ENCODE data around the gene DHPS.
A peak's percentile ranks its signal among the peaks of the same experiment; 100 is the strongest.
"Not testable (repeated sequence)": the region's sequence is repeated elsewhere in the genome, so short reads cannot be mapped to it uniquely, and the experiment has no call there.

Gene DHPS

GRCh38 chr19:12649941-12650340, 31.7 kb downstream of the DHPS start:
- TF ChIP-seq CTCF (IDR thresholded peaks at IDR 0.05): no peak
- H2AFZ ChIP-seq: no peak overlapping the region
- H3K9ac ChIP-seq: no peak overlapping the region
- no peak overlapping the region for H3K4me3 ChIP-seq (ENCODE audit: low read depth, low read length)
- no peaks in the 10 kb centered on the region for H3K36me3 ChIP-seq (ENCODE audit: control insufficient read depth, insufficient read depth, low read length)
- H3K9me3 ChIP-seq (ENCODE audit: control insufficient read depth, low read length): no peaks in the 10 kb centered on the region
- no peaks in the 10 kb centered on the region for H3K79me2 ChIP-seq
- no peak overlapping the region for H3K4me2 ChIP-seq (ENCODE audit: low read length)
- no peak overlapping the region for H3K27ac ChIP-seq
- H3K27me3 ChIP-seq (ENCODE audit: control insufficient read depth, insufficient read depth, low read length): no peaks in the 10 kb centered on the region
- H3K4me1 ChIP-seq: peaks cover 6% of the 10 kb centered on the region

DNA sequence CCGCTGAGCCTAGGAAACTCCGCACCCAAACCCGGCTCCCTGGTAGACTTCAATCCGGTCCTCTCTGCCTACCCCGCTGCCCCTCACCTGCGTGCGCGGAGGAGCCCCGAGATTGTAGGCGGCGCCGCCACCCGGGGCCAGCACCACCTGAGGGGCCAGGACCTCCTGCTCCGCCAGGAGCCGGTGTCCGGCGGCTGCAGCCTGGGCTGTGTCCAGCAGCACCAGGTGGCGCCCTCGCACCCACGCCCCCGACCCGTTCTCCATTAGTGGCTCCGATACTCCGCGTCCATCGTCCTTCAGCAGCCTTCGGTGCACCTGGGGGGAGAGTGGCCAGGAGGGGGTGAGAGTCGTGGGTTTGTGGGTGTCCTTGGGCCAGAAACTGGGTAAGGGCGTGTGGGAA, 33.6 kb downstream of the DHPS start:
- peak; percentile 31 for TF ChIP-seq CTCF (IDR thresholded peaks at IDR 0.05)
- H3K36me3 ChIP-seq (ENCODE audit: control insufficient read depth, insufficient read depth, low read length): no peaks in the 10 kb centered on the region
- peaks cover 6% of the 10 kb centered on the region for H3K4me1 ChIP-seq
- H2AFZ ChIP-seq: peak overlapping the region; percentile 82
- H3K27ac ChIP-seq: no peak overlapping the region
- peak overlapping the region; percentile 8 for H3K4me3 ChIP-seq (ENCODE audit: low read depth, low read length)
- peak overlapping the region; percentile 55 for H3K4me2 ChIP-seq (ENCODE audit: low read length)
- H3K9ac ChIP-seq: no peak overlapping the region
- no peaks in the 10 kb centered on the region for H3K79me2 ChIP-seq
- no peaks in the 10 kb centered on the region for H3K27me3 ChIP-seq (ENCODE audit: control insufficient read depth, insufficient read depth, low read length)
- no peaks in the 10 kb centered on the region for H3K9me3 ChIP-seq (ENCODE audit: control insufficient read depth, low read length)

- Histone ChIP-seq H3K27ac (peak overlapping the region; percentile 19), H3K27me3 (ENCODE audit: control insufficient read depth, insufficient read depth, low read length) (no peaks in the 10 kb centered on the region), H3K36me3 (ENCODE audit: control insufficient read depth, insufficient read depth, low read length) (no peaks in the 10 kb centered on the region), H3K4me2 (ENCODE audit: low read length) (peak overlapping the region; percentile 55), H3K79me2 (no peaks in the 10 kb centered on the region), H3K9ac (no peak overlapping the region), H2AFZ (peak overlapping the region; percentile 82), H3K4me1 (peaks cover 6% of the 10 kb centered on the region), H3K9me3 (ENCODE audit: control insufficient read depth, low read length) (no peaks in the 10 kb centered on the region), H3K4me3 (ENCODE audit: low read depth, low read length) (peak overlapping the region; percentile 8)
- TF ChIP-seq CTCF (IDR thresholded peaks at IDR 0.05): no peak
These were observed 34.1 kb downstream of the DHPS start for GRCh38 chr19:12647490-12648071.

DNA sequence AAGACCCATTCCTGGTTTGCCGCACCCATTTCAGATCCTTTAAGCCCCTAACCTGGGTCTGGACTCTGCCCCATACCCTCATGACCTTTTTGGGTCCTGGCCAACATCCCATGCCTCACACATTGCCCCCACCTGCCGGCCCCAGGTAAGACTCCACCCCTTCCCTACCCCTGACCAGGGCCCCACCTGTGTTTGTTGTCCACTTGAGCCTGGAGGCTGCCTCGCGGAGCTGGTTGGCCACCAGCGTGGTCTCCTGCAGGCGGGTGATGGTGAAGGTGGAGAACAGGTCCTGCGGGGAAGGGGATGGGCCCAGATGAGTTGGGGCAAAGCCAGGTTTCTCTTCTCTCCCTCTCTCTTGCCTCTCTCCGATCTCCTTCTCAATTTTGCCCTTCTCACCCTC, 34.6 kb downstream of the DHPS start:
- H3K4me2 ChIP-seq (ENCODE audit: low read length): no peak overlapping the region
- no peak overlapping the region for H3K9ac ChIP-seq
- no peaks in the 10 kb centered on the region for H3K9me3 ChIP-seq (ENCODE audit: control insufficient read depth, low read length)
- no peaks in the 10 kb centered on the region for H3K27me3 ChIP-seq (ENCODE audit: control insufficient read depth, insufficient read depth, low read length)
- H2AFZ ChIP-seq: peak overlapping the region; percentile 82
- TF ChIP-seq CTCF (IDR thresholded peaks at IDR 0.05): no peak
- peak overlapping the region; percentile 19 for H3K27ac ChIP-seq
- H3K36me3 ChIP-seq (ENCODE audit: control insufficient read depth, insufficient read depth, low read length): no peaks in the 10 kb centered on the region
- H3K4me1 ChIP-seq: peaks cover 6% of the 10 kb centered on the region
- H3K4me3 ChIP-seq (ENCODE audit: low read depth, low read length): peak overlapping the region; percentile 8
- H3K79me2 ChIP-seq: no peaks in the 10 kb centered on the region

DNA sequence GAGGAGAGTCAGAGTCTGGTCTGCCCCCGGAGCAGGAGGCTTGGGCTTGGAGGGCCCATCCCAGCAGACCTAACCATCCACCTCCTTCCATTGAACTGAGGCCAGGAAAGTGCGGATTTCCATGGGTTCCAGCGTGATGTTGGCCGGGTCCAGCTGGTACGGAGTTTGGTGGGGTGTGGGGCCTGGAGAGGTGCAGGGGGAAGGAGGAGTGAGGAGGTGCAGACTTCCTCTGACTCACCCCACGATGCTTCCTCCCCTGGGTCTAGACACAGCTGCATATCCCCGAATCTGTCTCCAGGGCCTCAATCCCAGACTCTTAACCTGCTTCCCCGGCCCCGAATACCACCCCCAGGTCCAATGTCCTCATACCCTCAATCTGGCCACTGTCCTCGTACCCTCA, 35.1 kb downstream of the DHPS start:
- Histone ChIP-seq H3K9me3 (ENCODE audit: control insufficient read depth, low read length) (no peaks in the 10 kb centered on the region), H3K27me3 (ENCODE audit: control insufficient read depth, insufficient read depth, low read length) (no peaks in the 10 kb centered on the region), H3K27ac (no peak overlapping the region), H3K4me1 (peaks cover 6% of the 10 kb centered on the region), H3K36me3 (ENCODE audit: control insufficient read depth, insufficient read depth, low read length) (no peaks in the 10 kb centered on the region), H3K9ac (no peak overlapping the region), H2AFZ (no peak overlapping the region), H3K4me3 (ENCODE audit: low read depth, low read length) (no peak overlapping the region), H3K4me2 (ENCODE audit: low read length) (no peak overlapping the region), H3K79me2 (no peaks in the 10 kb centered on the region)
- TF ChIP-seq CTCF (IDR thresholded peaks at IDR 0.05): no peak

- H3K36me3 ChIP-seq (ENCODE audit: control insufficient read depth, insufficient read depth, low read length); H3K27me3 ChIP-seq (ENCODE audit: control insufficient read depth, insufficient read depth, low read length); H3K27ac ChIP-seq; H2AFZ ChIP-seq; H3K9me3 ChIP-seq (ENCODE audit: control insufficient read depth, low read length); H3K4me2 ChIP-seq (ENCODE audit: low read length); H3K4me1 ChIP-seq; H3K79me2 ChIP-seq; H3K4me3 ChIP-seq (ENCODE audit: low read depth, low read length); H3K9ac ChIP-seq: not testable (repeated sequence)
These were observed 38.0 kb downstream of the DHPS start for GRCh38 chr19:12643716-12644115.
